SK-N-SH treated with all-trans-retinoic acid at 6 μM for 48 hours (cell line): ENCODE results near the gene DGKI.
A peak's percentile ranks its signal among the peaks of the same experiment; 100 is the strongest.

Experiments used
- ATAC-seq: fragments of 200-7000 bp; cut with Tn5 transposase; 3 replicates; pipeline ENCODE4 v1.9.1; 2020; ENCODE audit warnings: mild to moderate bottlenecking, moderate library complexity
- ARNTL ChIP-seq: fragments of 450-650 bp; formaldehyde crosslinking; IDR thresholded peaks from 2 replicates; pipeline ENCODE4 v1.5.0; 2020; ENCODE audit warnings: low read depth, mild to moderate bottlenecking, moderate library complexity, borderline replicate concordance
- CSDC2 ChIP-seq: fragments of 250-450 bp; sonication (Bioruptor Pico); IDR thresholded peaks from 2 replicates; pipeline ENCODE4 v1.5.0; 2020; ENCODE audit warnings: mild to moderate bottlenecking, moderate library complexity
- ESRRG ChIP-seq: fragments of 250-450 bp; sonication (Bioruptor Pico); IDR thresholded peaks from 2 replicates; pipeline ENCODE4 v1.6.1; 2021; ENCODE audit warnings: mild to moderate bottlenecking
- GLIS3 ChIP-seq: fragments of 250-450 bp; sonication (Bioruptor Pico); IDR thresholded peaks from 2 replicates; pipeline ENCODE4 v1.5.0; 2020; ENCODE audit warnings: mild to moderate bottlenecking, moderate library complexity
- OSR1 ChIP-seq: fragments of 250-450 bp; sonication (Bioruptor Pico); IDR thresholded peaks from 2 replicates; pipeline ENCODE4 v1.8.0; 2022; ENCODE audit warnings: moderate library complexity, mild to moderate bottlenecking, inconsistent platforms
- POU6F1 ChIP-seq: fragments of 250-450 bp; sonication (Bioruptor Pico); IDR thresholded peaks from 2 replicates; pipeline ENCODE4 v1.8.0; 2021; ENCODE audit warnings: low read depth, mild to moderate bottlenecking, moderate library complexity, borderline replicate concordance
- PPARA ChIP-seq: fragments of 250-450 bp; sonication (Bioruptor Pico); IDR thresholded peaks from 2 replicates; pipeline ENCODE4 v1.5.0; 2020; ENCODE audit warnings: mild to moderate bottlenecking, borderline replicate concordance
- SNAI2 ChIP-seq: fragments of 250-450 bp; sonication (Bioruptor Pico); IDR thresholded peaks from 2 replicates; pipeline ENCODE4 v1.5.0; 2020; ENCODE audit warnings: mild to moderate bottlenecking, moderate library complexity
- TCF4 ChIP-seq: fragments of 250-450 bp; sonication (Bioruptor Pico); IDR thresholded peaks from 2 replicates; pipeline ENCODE4 v1.8.0; 2021; ENCODE audit warnings: mild to moderate bottlenecking, moderate library complexity, borderline replicate concordance
- TOX ChIP-seq: fragments of 250-450 bp; sonication (Bioruptor Pico); IDR thresholded peaks from 2 replicates; pipeline ENCODE4 v1.8.0; 2021; ENCODE audit warnings: mild to moderate bottlenecking, moderate library complexity, borderline replicate concordance
- TSHZ2 ChIP-seq: fragments of 250-450 bp; sonication (Bioruptor Pico); IDR thresholded peaks from 2 replicates; pipeline ENCODE4 v1.5.0; 2020; ENCODE audit warnings: mild to moderate bottlenecking, moderate library complexity
- ZC3H10 ChIP-seq: fragments of 250-450 bp; sonication (Bioruptor Pico); IDR thresholded peaks from 2 replicates; pipeline ENCODE4 v1.5.1; 2021; ENCODE audit warnings: mild to moderate bottlenecking, moderate library complexity
- ZFP3 ChIP-seq: fragments of 250-450 bp; sonication (Bioruptor Pico); IDR thresholded peaks from 2 replicates; pipeline ENCODE4 v1.5.0; 2020; ENCODE audit warnings: mild to moderate bottlenecking, moderate library complexity
- ZFP30 ChIP-seq: fragments of 450-650 bp; formaldehyde crosslinking; IDR thresholded peaks from 2 replicates; pipeline ENCODE4 v1.5.0; 2022; ENCODE audit warnings: mild to moderate bottlenecking, moderate library complexity
- ZNF565 ChIP-seq: fragments of 450-650 bp; formaldehyde crosslinking; conservative IDR thresholded peaks from 2 replicates; pipeline ENCODE4 v1.5.0; 2020; ENCODE audit warnings: low read depth, mild to moderate bottlenecking, moderate library complexity
- ZNF70 ChIP-seq: fragments of 450-650 bp; formaldehyde crosslinking; IDR thresholded peaks from 2 replicates; pipeline ENCODE4 v1.5.0; 2020; ENCODE audit warnings: mild to moderate bottlenecking, moderate library complexity

Gene DGKI

DNA sequence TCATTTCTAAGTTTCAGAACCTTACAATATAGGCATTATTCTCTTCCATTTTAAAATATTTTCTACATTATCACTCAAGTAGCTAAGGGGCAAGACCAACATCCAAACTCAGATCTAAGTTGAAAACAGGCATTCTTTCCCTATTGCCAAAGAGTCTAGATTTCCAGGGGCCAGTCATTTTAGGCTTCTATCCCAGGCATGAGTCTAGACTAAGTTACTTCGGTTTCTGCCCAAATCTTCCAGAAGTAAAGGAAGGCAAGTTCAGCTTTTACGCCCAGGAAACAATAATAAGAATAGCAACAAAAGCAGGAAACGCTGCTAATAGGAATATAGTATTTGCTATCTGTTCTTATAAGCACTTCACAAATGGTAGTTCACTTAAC, 189.9 kb downstream of the DGKI start:
- ATAC-seq: no peak; the same call in 2 of the 3 replicates
- no peak for TF ChIP-seq OSR1 (CRISPR knock-in tag)
- TF ChIP-seq CSDC2 (CRISPR knock-in tag): no peak
- TF ChIP-seq ZC3H10 (CRISPR knock-in tag): no peak
- TF ChIP-seq TOX (CRISPR knock-in tag): no peak
- TF ChIP-seq, all 23 proteins: peak for 0

DNA sequence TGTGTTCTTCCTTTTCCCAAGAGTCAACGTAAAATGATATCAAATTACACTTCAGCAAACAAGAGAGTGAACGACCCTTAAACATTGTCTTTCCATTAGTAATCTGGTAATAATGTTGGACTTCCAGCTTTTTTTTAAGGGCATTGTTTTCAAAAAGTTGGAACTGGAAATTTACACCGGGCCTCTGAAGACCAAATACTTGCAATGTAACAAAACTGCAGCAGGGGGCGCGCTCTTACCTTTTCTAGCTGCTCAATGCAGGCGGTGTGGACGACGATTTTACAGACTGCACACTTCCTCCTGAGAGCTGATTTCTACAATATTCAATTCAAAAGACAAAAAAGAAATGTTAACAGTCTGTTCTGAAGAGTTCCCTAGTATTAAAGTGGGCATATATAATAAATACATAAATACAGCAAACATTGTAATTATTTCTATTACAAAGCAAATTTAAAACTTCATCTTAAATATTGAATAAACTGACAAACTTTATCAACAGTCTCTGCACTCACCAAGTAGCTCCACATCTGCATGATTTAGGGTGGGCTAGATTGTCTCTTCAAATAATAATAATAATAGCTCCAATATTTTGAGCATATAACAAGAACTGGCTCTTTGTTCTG, 190.4 kb downstream of the DGKI start:
- ATAC-seq: peak; percentile 96
- TF ChIP-seq ESRRG (CRISPR knock-in tag): no peak
- no peak for TF ChIP-seq ZFP30 (CRISPR knock-in tag)

- TF ChIP-seq ZNF70 (CRISPR knock-in tag): no peak
- TF ChIP-seq PPARA (CRISPR knock-in tag): no peak
- no peak for TF ChIP-seq TCF4 (CRISPR knock-in tag)
- no peak for TF ChIP-seq TSHZ2 (CRISPR knock-in tag)
- peak; percentile 39; the same call in 2 of the 3 replicates for ATAC-seq
These were observed 191.0 kb downstream of the DGKI start for GRCh38 chr7:137655804-137656203.

DNA sequence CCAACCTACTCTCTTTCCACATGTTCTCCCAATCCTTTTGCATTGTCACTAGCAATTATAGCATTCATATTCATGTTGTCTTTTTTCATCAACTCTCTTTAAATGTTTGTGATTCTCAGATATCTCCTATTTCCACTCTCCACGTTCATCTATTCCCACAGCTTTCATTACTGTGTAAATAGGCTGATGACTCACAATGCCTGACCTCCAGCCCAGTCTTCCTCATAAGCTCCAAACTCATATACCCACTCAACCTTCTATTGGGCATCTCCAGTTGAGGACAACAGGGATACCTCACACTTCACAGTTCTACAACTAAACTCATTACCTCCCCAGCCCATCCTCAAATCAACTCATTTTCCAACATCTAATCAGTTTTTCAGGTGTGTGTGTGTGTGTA, 194.1 kb downstream of the DGKI start:
- no peak for ATAC-seq
- TF ChIP-seq OSR1 (CRISPR knock-in tag) (no peak), CSDC2 (CRISPR knock-in tag) (no peak), PPARA (CRISPR knock-in tag) (no peak), POU6F1 (CRISPR knock-in tag) (no peak), ESRRG (CRISPR knock-in tag) (no peak)
- TF ChIP-seq, all 23 proteins: peak for 0

GRCh38 chr7:137647905-137648565, 198.7 kb downstream of the DGKI start:
- TF ChIP-seq TOX (CRISPR knock-in tag) (no peak), ARNTL (CRISPR knock-in tag) (no peak), SNAI2 (CRISPR knock-in tag) (no peak), ZNF565 (CRISPR knock-in tag) (no peak)
- ATAC-seq: no peak

DNA sequence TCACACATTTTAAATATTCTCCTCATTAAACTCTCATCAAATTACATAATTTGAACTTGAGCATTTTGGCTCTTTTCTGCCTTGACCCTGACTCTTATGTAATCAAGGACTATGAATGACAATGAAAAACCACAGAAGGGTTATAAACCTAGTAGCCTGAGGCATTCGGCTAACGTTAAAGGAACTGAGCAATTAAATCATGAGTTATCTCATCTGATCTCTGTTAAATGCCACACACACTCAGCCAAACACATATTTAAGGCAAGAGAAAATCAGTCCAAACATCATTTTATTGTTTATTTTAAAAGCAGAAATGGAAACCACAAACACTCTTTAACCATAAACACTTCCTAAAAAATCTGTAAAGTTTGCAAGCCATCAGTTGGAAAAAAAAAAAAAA, 204.3 kb downstream of the DGKI start:
- ATAC-seq: no peak
- TF ChIP-seq SNAI2 (CRISPR knock-in tag) (no peak), ESRRG (CRISPR knock-in tag) (no peak), ARNTL (CRISPR knock-in tag) (no peak), TOX (CRISPR knock-in tag) (no peak), CSDC2 (CRISPR knock-in tag) (no peak), GLIS3 (CRISPR knock-in tag) (no peak)

- TF ChIP-seq ZFP3 (CRISPR knock-in tag): no peak
- no peak for TF ChIP-seq OSR1 (CRISPR knock-in tag)
- no peak for ATAC-seq
These were observed 204.7 kb downstream of the DGKI start for GRCh38 chr7:137642031-137642430.
